Measurements from ENCODE around the gene SNAI1. TPM values are rescaled to one million over a fixed set of nuclear protein-coding genes. Genes with fewer than 3 reads are reported as not detected.

SNAI1 gene
- total RNA-seq, 1 experiment from 2014 or later, result 4.1 TPM

GRCh38 chr20:49961413-49961812 lies 21.4 kb upstream of the SNAI1 start:
- Histone ChIP-seq H3K4me3 (ENCODE audit: low read depth, low read length, poor library complexity, severe bottlenecking) (no peak overlapping the region), H3K4me1 (ENCODE audit: insufficient read depth, low read length, poor library complexity, severe bottlenecking) (no peaks in the 10 kb centered on the region), H3K27ac (ENCODE audit: low read depth, low read length, poor library complexity, severe bottlenecking) (no peak overlapping the region), H3K27me3 (replicated peaks; ENCODE audit: insufficient read depth, low read depth, low read length, poor library complexity) (no peaks in the 10 kb centered on the region), H3K36me3 (ENCODE audit: insufficient read depth, low read length, poor library complexity, severe bottlenecking) (no peaks in the 10 kb centered on the region), H3K9me3 (ENCODE audit: low read depth, low read length, poor library complexity, severe bottlenecking) (no peaks in the 10 kb centered on the region)
- ChIA-PET POLR2A (ENCODE audit: low non-redundant PET) (no interaction called here), CTCF (no interaction called here)
- intact Hi-C loops (cut with micrococcal nuclease; ENCODE audit: unreplicated experiment), result no loop called here
- BruUV-seq (replicated peaks), result no TSS peak
- TF ChIP-seq EZH2 (IDR thresholded peaks at IDR 0.05; ENCODE audit: borderline replicate concordance, low read depth, low read length, poor library complexity, severe bottlenecking) (no peak), CTCF (conservative IDR thresholded peaks at IDR 0.05; ENCODE audit: low read depth, low read length) (no peak)
- no peak for DNase-seq (ENCODE audit: low spot score)

GRCh38 chr20:49964964-49965780 lies 17.6 kb upstream of the SNAI1 start:
- intact Hi-C loops (cut with micrococcal nuclease; ENCODE audit: unreplicated experiment), result no loop called here
- no peaks in the 10 kb centered on the region for H3K9me3 ChIP-seq (ENCODE audit: low read depth, low read length, poor library complexity, severe bottlenecking)
- H3K4me3 ChIP-seq (ENCODE audit: low read depth, low read length, poor library complexity, severe bottlenecking), result no peak overlapping the region
- ChIA-PET POLR2A (ENCODE audit: low non-redundant PET) (no interaction called here), CTCF (interaction anchor here (0.6 to 1.3 kb wide), 4 partner anchors 12 to 106 kb away, joined by 3 to 6 read pairs (median 3); no protein-coding TSS in a partner anchor)
- no peak overlapping the region for H3K27ac ChIP-seq (ENCODE audit: low read depth, low read length, poor library complexity, severe bottlenecking)
- no TSS peak for BruUV-seq (replicated peaks)
- no peaks in the 10 kb centered on the region for H3K4me1 ChIP-seq (ENCODE audit: insufficient read depth, low read length, poor library complexity, severe bottlenecking)
- DNase-seq (ENCODE audit: low spot score), result peak; percentile 58
- H3K36me3 ChIP-seq (ENCODE audit: insufficient read depth, low read length, poor library complexity, severe bottlenecking), result no peaks in the 10 kb centered on the region
- TF ChIP-seq CTCF (conservative IDR thresholded peaks at IDR 0.05; ENCODE audit: low read depth, low read length), result peak; percentile 81
- TF ChIP-seq EZH2 (IDR thresholded peaks at IDR 0.05; ENCODE audit: borderline replicate concordance, low read depth, low read length, poor library complexity, severe bottlenecking), result no peak
- H3K27me3 ChIP-seq (replicated peaks; ENCODE audit: insufficient read depth, low read depth, low read length, poor library complexity), result no peaks in the 10 kb centered on the region

GRCh38 chr20:49965781-49966305 lies 16.9 kb upstream of the SNAI1 start:
- no peaks in the 10 kb centered on the region for H3K4me1 ChIP-seq (ENCODE audit: insufficient read depth, low read length, poor library complexity, severe bottlenecking)
- intact Hi-C loops (cut with micrococcal nuclease; ENCODE audit: unreplicated experiment), result no loop called here
- TF ChIP-seq EZH2 (IDR thresholded peaks at IDR 0.05; ENCODE audit: borderline replicate concordance, low read depth, low read length, poor library complexity, severe bottlenecking) (no peak), CTCF (conservative IDR thresholded peaks at IDR 0.05; ENCODE audit: low read depth, low read length) (no peak)
- CTCF ChIA-PET, result interaction anchor here (0.8 to 1.3 kb wide), 2 partner anchors 50 to 106 kb away, joined by 3 to 6 read pairs; no protein-coding TSS in a partner anchor
- no peak overlapping the region for H3K4me3 ChIP-seq (ENCODE audit: low read depth, low read length, poor library complexity, severe bottlenecking)
- no peak for DNase-seq (ENCODE audit: low spot score)
- POLR2A ChIA-PET (ENCODE audit: low non-redundant PET), result no interaction called here
- no peak overlapping the region for H3K27ac ChIP-seq (ENCODE audit: low read depth, low read length, poor library complexity, severe bottlenecking)
- H3K27me3 ChIP-seq (replicated peaks; ENCODE audit: insufficient read depth, low read depth, low read length, poor library complexity), result no peaks in the 10 kb centered on the region
- H3K36me3 ChIP-seq (ENCODE audit: insufficient read depth, low read length, poor library complexity, severe bottlenecking), result no peaks in the 10 kb centered on the region
- no TSS peak for BruUV-seq (replicated peaks)
- H3K9me3 ChIP-seq (ENCODE audit: low read depth, low read length, poor library complexity, severe bottlenecking), result no peaks in the 10 kb centered on the region
